IMR-90 (cell line): ENCODE results near the gene AOPEP. TPM values are rescaled to one million over a fixed set of nuclear protein-coding genes. Genes with fewer than 3 reads are reported as not detected.

ENCODE experiments used
- ATAC-seq: fragments of 200-7000 bp; cut with Tn5 transposase; 2 replicates; pipeline ENCODE4 v1.9.1; 2020; ENCODE audit warnings: low read depth, mild to moderate bottlenecking, moderate library complexity
- BruUV-seq: library from RNA; stranded (reverse); fragments of 400-500 nt; replicated peaks from 2 replicates; lab custom pipeline; 2021; lab: Mats Ljungman, UMichigan
- CTCF ChIA-PET: fragments of 300-600 bp; formaldehyde crosslinking; extraction: SDS; loops from one replicate; lab custom pipeline; 2021; ENCODE audit warnings: antibody characterized with exemption; lab: Yijun Ruan, JAX
- POLR2A ChIA-PET: fragments of 300-600 bp; sonication (Branson Sonifier 250); formaldehyde crosslinking; loops from one replicate; lab custom pipeline; 2022; ENCODE audit warnings: antibody characterized with exemption; ENCODE audit not compliant: unreplicated experiment; lab: Charles Lee
- DNase-seq: peaks from one replicate; pipeline ENCODE4 v3.0.0; 2013
- H2AFZ ChIP-seq: replicated peaks from 2 replicates; pipeline ENCODE3; 2013; ENCODE audit warnings: low read length, mild to moderate bottlenecking; ENCODE audit not compliant: poor library complexity
- H2AK5ac ChIP-seq: 2 replicates; pipeline ENCODE4 v1.6.1; 2013; ENCODE audit warnings: low read depth, low read length, inconsistent platforms
- H2AK9ac ChIP-seq: replicated peaks from 2 replicates; pipeline ENCODE3; 2013; ENCODE audit warnings: mild to moderate bottlenecking, low read depth, low read length, moderate library complexity; ENCODE audit not compliant: poor library complexity
- H2BK120ac ChIP-seq: 2 replicates; pipeline ENCODE4 v1.6.1; 2013; ENCODE audit warnings: low read depth, low read length, inconsistent platforms
- H2BK15ac ChIP-seq: 3 replicates; pipeline ENCODE4 v1.6.1; 2013; ENCODE audit warnings: low read depth, low read length, inconsistent platforms
- H2BK20ac ChIP-seq: 2 replicates; pipeline ENCODE4 v1.6.1; 2013; ENCODE audit warnings: low read depth, mild to moderate bottlenecking, inconsistent platforms, low read length, moderate library complexity
- H2BK5ac ChIP-seq: 2 replicates; pipeline ENCODE4 v1.6.1; 2013; ENCODE audit warnings: mild to moderate bottlenecking, low read depth, low read length, inconsistent platforms; ENCODE audit not compliant: poor library complexity, severe bottlenecking
- H3K14ac ChIP-seq: replicated peaks from 2 replicates; pipeline ENCODE4 v1.6.1; 2013; ENCODE audit warnings: low read depth, low read length, inconsistent platforms
- H3K18ac ChIP-seq: 2 replicates; pipeline ENCODE4 v1.6.1; 2013; ENCODE audit warnings: low read depth, low read length, control low read depth
- H3K23ac ChIP-seq: 2 replicates; pipeline ENCODE4 v1.6.1; 2013; ENCODE audit warnings: low read depth, low read length, inconsistent platforms
- H3K27ac ChIP-seq: 2 replicates; pipeline ENCODE4 v1.5.1; 2013; ENCODE audit warnings: mild to moderate bottlenecking, control low read depth, low read length; ENCODE audit not compliant: insufficient read depth
- H3K27me3 ChIP-seq: 2 replicates; pipeline ENCODE4 v1.6.1; 2013; ENCODE audit warnings: low read length; ENCODE audit not compliant: control insufficient read depth, insufficient read depth
- H3K36me3 ChIP-seq: 2 replicates; pipeline ENCODE4 v1.6.1; 2013; ENCODE audit warnings: low read length, mixed read lengths; ENCODE audit not compliant: control insufficient read depth, insufficient read depth
- H3K4ac ChIP-seq: 2 replicates; pipeline ENCODE4 v1.6.1; 2013; ENCODE audit warnings: low read depth, low read length, inconsistent platforms
- H3K4me1 ChIP-seq: 2 replicates; pipeline ENCODE4 v1.6.1; 2013; ENCODE audit warnings: low read length, mixed read lengths; ENCODE audit not compliant: control insufficient read depth, insufficient read depth
- H3K4me2 ChIP-seq: 2 replicates; pipeline ENCODE4 v1.6.1; 2013; ENCODE audit warnings: low read depth, mild to moderate bottlenecking, control low read depth, low read length, moderate library complexity
- H3K4me3 ChIP-seq: 2 replicates; pipeline ENCODE4 v1.5.1; 2013; ENCODE audit warnings: low read depth, mild to moderate bottlenecking, control low read depth, low read length, moderate library complexity; ENCODE audit not compliant: insufficient read depth
- H3K56ac ChIP-seq: 2 replicates; pipeline ENCODE4 v1.6.1; 2013; ENCODE audit warnings: low read length, inconsistent platforms; ENCODE audit not compliant: insufficient read depth; ENCODE audit errors: extremely low read depth
- H3K79me1 ChIP-seq, 2 experiments: 2 replicates each; pipeline ENCODE4 v1.6.1; 2013; ENCODE audit warnings: low read length in 2 of 2, inconsistent platforms in 1 of 2, low read depth in 1 of 2
- H3K9ac ChIP-seq: 2 replicates; pipeline ENCODE4 v1.6.1; 2013; ENCODE audit warnings: low read depth, low read length, control low read depth
- H3K9me1 ChIP-seq: 2 replicates; pipeline ENCODE4 v1.6.1; 2013; ENCODE audit warnings: low read length, inconsistent platforms; ENCODE audit not compliant: insufficient read depth
- H3K9me3 ChIP-seq: 2 replicates; pipeline ENCODE4 v1.6.1; 2013; ENCODE audit warnings: low read length; ENCODE audit not compliant: control insufficient read depth, insufficient read depth
- H4K20me1 ChIP-seq: 2 replicates; pipeline ENCODE4 v1.6.1; 2013; ENCODE audit warnings: low read length, inconsistent platforms; ENCODE audit not compliant: insufficient read depth
- H4K5ac ChIP-seq: 2 replicates; pipeline ENCODE4 v1.6.1; 2013; ENCODE audit warnings: mild to moderate bottlenecking, low read depth, low read length, control low read depth
- H4K8ac ChIP-seq, 2 experiments: 2 replicates each; pipeline ENCODE4 v1.6.1; 2013; ENCODE audit warnings: low read depth in 2 of 2, low read length in 2 of 2, control low read depth in 1 of 2, inconsistent platforms in 1 of 2
- H4K91ac ChIP-seq: 2 replicates; pipeline ENCODE4 v1.6.1; 2013; ENCODE audit warnings: low read depth, low read length, inconsistent platforms; ENCODE audit not compliant: insufficient read depth
- BHLHE40 ChIP-seq: fragments of 150-350 bp; IDR thresholded peaks from 2 replicates; pipeline ENCODE4 v1.6.1; 2016; ENCODE audit warnings: mild to moderate bottlenecking, low read depth, low read length
- CEBPB ChIP-seq: IDR thresholded peaks from 2 replicates; pipeline ENCODE4 v1.6.1; 2012; ENCODE audit warnings: low read depth, low read length, improper control_type of control experiment
- CHD1 ChIP-seq: IDR thresholded peaks from 2 replicates; pipeline ENCODE4 v1.6.1; 2012; ENCODE audit warnings: low read depth, low read length, improper control_type of control experiment
- ELK1 ChIP-seq: fragments of 150-350 bp; IDR thresholded peaks from 2 replicates; pipeline ENCODE4 v1.6.1; 2016; ENCODE audit warnings: low read depth, mild to moderate bottlenecking, low read length, moderate library complexity, borderline replicate concordance
- FOS ChIP-seq: fragments of 150-350 bp; IDR thresholded peaks from 2 replicates; pipeline ENCODE4 v1.6.1; 2016; ENCODE audit warnings: low read depth, low read length
- MAFK ChIP-seq: IDR thresholded peaks from 2 replicates; pipeline ENCODE4 v1.6.1; 2012; ENCODE audit warnings: low read depth, low read length, improper control_type of control experiment
- MAZ ChIP-seq: IDR thresholded peaks from 2 replicates; pipeline ENCODE4 v1.6.1; 2012; ENCODE audit warnings: low read depth, mild to moderate bottlenecking, low read length, improper control_type of control experiment, moderate library complexity, borderline replicate concordance
- MXI1 ChIP-seq: IDR thresholded peaks from 2 replicates; pipeline ENCODE4 v1.6.1; 2012; ENCODE audit warnings: low read depth, mild to moderate bottlenecking, low read length, moderate library complexity, borderline replicate concordance
- NFE2L2 ChIP-seq: fragments of 150-350 bp; IDR thresholded peaks from 2 replicates; pipeline ENCODE4 v1.6.1; 2016; ENCODE audit warnings: low read depth, mild to moderate bottlenecking, low read length
- POLR2A ChIP-seq: IDR thresholded peaks from 2 replicates; pipeline ENCODE4 v1.6.1; 2012; ENCODE audit warnings: mild to moderate bottlenecking, low read depth, low read length
- RAD21 ChIP-seq: IDR thresholded peaks from 2 replicates; pipeline ENCODE4 v1.6.1; 2012; ENCODE audit warnings: low read length, improper control_type of control experiment
- RCOR1 ChIP-seq: IDR thresholded peaks from 2 replicates; pipeline ENCODE4 v1.6.1; 2012; ENCODE audit warnings: mild to moderate bottlenecking, low read length, improper control_type of control experiment; ENCODE audit not compliant: insufficient replicate concordance
- RFX5 ChIP-seq: IDR thresholded peaks from 2 replicates; pipeline ENCODE4 v1.8.0; 2012; ENCODE audit warnings: low read depth, mild to moderate bottlenecking, low read length, moderate library complexity
- SMC3 ChIP-seq: fragments of 150-350 bp; IDR thresholded peaks from 2 replicates; pipeline ENCODE4 v1.6.1; 2016; ENCODE audit warnings: low read depth, mild to moderate bottlenecking, antibody characterized with exemption, low read length, moderate library complexity
- USF2 ChIP-seq: fragments of 150-350 bp; IDR thresholded peaks from 2 replicates; pipeline ENCODE4 v1.6.1; 2017; ENCODE audit warnings: mild to moderate bottlenecking, antibody characterized with exemption, low read length, low read depth
- WGBS, 2 experiments: methylation state at CpG; one replicate each; pipeline versions ENCODE4 v1.1.5 to v1.1.7; 2013; ENCODE audit warnings: missing lambda C conversion rate in 2 of 2; ENCODE audit not compliant: insufficient read length in 1 of 2; ENCODE audit errors: extremely low coverage in 2 of 2; 5-methylcytosine and 5-hydroxymethylcytosine counted together
- dilution Hi-C: fragments of 300-500 bp; cut with HindIII; formaldehyde crosslinking; loops from one replicate; pipeline ENCODE4 v1.14.3; 2018; ENCODE audit warnings: low sequenced_read_pairs; ENCODE audit not compliant: unreplicated experiment
- in situ Hi-C: fragments of 300-500 bp; cut with MboI; formaldehyde crosslinking; loops from 3 replicates; pipeline ENCODE4 v1.14.3; 2019; ENCODE audit warnings: low sequenced_read_pairs, inconsistent platforms, mixed read lengths
- intact Hi-C: fragments of 100-400 bp; cut with micrococcal nuclease; formaldehyde crosslinking; loops from 2 replicates; pipeline ENCODE4 v1.10.0; 2022
- polyA plus RNA-seq, 3 experiments: library from polyadenylated mRNA; depleted of rRNA; stranded (reverse); fragments of >200 nt; gene quantifications; 2 replicates each; pipeline ENCODE4 v1.2.3, GENCODE V29; 2012; ENCODE audit warnings: low replicate concordance in 1 of 3
- total RNA-seq: library from RNA; depleted of rRNA; stranded (reverse); fragments of >200 nt; gene quantifications from 2 replicates; pipeline ENCODE4 v1.2.3, GENCODE V29; 2012
- TF ChIP-seq, protein P1 (sequence below): conservative IDR thresholded peaks from 2 replicates; pipeline ENCODE4 v1.5.1; 2012; ENCODE audit warnings: mild to moderate bottlenecking, low read depth, low read length, improper control_type of control experiment

AOPEP gene
- total and polyA plus RNA-seq, 2 of the 4 experiments (the other 2 are of a cell fraction): 34.9 to 38.7 TPM

- no peak for ATAC-seq
- POLR2A ChIA-PET: interaction anchor here (0.5 kb wide), 1 partner anchor 249 kb away, joined by 6 read pairs; no protein-coding TSS in a partner anchor
- Histone ChIP-seq H3K79me1 (peaks cover 22 to 27% of the 10 kb centered on the region in 2 experiments), H2AK5ac (no peak overlapping the region), H3K9me3 (no peaks in the 10 kb centered on the region), H4K5ac (no peak overlapping the region; the same call in 1 of the 2 replicates), H4K20me1 (peaks cover 3% of the 10 kb centered on the region; the same call in 1 of the 2 replicates), H3K56ac (no peak overlapping the region), H3K27me3 (no peaks in the 10 kb centered on the region), H2AFZ (no peak overlapping the region), H2AK9ac (no peak overlapping the region), H3K9ac (no peak overlapping the region), H3K27ac (no peak overlapping the region), H2BK20ac (no peak overlapping the region), H3K23ac (no peak overlapping the region), H2BK120ac (no peak overlapping the region), H3K9me1 (peaks cover 4% of the 10 kb centered on the region; the same call in 1 of the 2 replicates), H2BK5ac (no peak overlapping the region), H3K4me2 (no peak overlapping the region), H3K4ac (no peak overlapping the region), H2BK15ac (no peak overlapping the region), H3K14ac (no peak overlapping the region), H4K91ac (no peak overlapping the region), H3K4me3 (no peak overlapping the region), H4K8ac (no peak overlapping the region), H3K4me1 (peaks cover 17% of the 10 kb centered on the region), H3K36me3 (no peaks in the 10 kb centered on the region), H3K18ac (peak overlapping the region; percentile 12; the same call in 1 of the 2 replicates)
- in situ Hi-C loops (no loop called here), intact Hi-C loops (no loop called here), dilution Hi-C loops (no loop called here)
- WGBS, 2 experiments: 100% methylated on average over 1 of the region's 3 CpGs; no CpG with 5 or more reads in 1 of the 2 experiments
- CTCF ChIA-PET: interaction anchor here (1.1 kb wide), 1 partner anchor 91 kb away, joined by 4 read pairs; no protein-coding TSS in a partner anchor
- DNase-seq: no peak
- BruUV-seq: no TSS peak
- TF ChIP-seq RCOR1 (no peak), NFE2L2 (no peak), ELK1 (no peak), FOS (no peak), MAZ (no peak), MAFK (no peak), USF2 (no peak), RAD21 (no peak), SMC3 (no peak), CHD1 (no peak), POLR2A (no peak), RFX5 (no peak), CEBPB (no peak), BHLHE40 (no peak), MXI1 (no peak)
- TF ChIP-seq, protein P1, sequence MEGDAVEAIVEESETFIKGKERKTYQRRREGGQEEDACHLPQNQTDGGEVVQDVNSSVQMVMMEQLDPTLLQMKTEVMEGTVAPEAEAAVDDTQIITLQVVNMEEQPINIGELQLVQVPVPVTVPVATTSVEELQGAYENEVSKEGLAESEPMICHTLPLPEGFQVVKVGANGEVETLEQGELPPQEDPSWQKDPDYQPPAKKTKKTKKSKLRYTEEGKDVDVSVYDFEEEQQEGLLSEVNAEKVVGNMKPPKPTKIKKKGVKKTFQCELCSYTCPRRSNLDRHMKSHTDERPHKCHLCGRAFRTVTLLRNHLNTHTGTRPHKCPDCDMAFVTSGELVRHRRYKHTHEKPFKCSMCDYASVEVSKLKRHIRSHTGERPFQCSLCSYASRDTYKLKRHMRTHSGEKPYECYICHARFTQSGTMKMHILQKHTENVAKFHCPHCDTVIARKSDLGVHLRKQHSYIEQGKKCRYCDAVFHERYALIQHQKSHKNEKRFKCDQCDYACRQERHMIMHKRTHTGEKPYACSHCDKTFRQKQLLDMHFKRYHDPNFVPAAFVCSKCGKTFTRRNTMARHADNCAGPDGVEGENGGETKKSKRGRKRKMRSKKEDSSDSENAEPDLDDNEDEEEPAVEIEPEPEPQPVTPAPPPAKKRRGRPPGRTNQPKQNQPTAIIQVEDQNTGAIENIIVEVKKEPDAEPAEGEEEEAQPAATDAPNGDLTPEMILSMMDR: no peak
These were observed 45.6 kb downstream of the AOPEP start for GRCh38 chr9:94772144-94772543.
